ENCODE data around the gene PXYLP1.

GRCh38 chr3:141227752-141228151 is 3.9 kb upstream of the PXYLP1 start:
- TF ChIP-seq EZH2 (IDR thresholded peaks at IDR 0.05) (no peak), CTCF (IDR thresholded peaks at IDR 0.05) (no peak), EZH2phosphoT487 (IDR thresholded peaks at IDR 0.05) (no peak)
